H9 (cell line): ENCODE measurements around the gene NKD2. TPM values are rescaled to one million over a fixed set of nuclear protein-coding genes. Genes with fewer than 3 reads are reported as not detected.

Source experiments
- DNase-seq: peaks from one replicate; pipeline ENCODE4 v3.0.0-alpha.2; 2017
- H2AFZ ChIP-seq: one replicate; pipeline ENCODE4 v1.6.1; 2013; ENCODE audit warnings: mild to moderate bottlenecking, low read length, control low read depth, moderate library complexity
- H2AK5ac ChIP-seq: 2 replicates; pipeline ENCODE4 v1.6.1; 2013; ENCODE audit warnings: low read length, control low read depth, mixed read lengths; ENCODE audit not compliant: insufficient read length
- H2BK120ac ChIP-seq: one replicate; pipeline ENCODE4 v1.6.1; 2013; ENCODE audit warnings: low read depth, mild to moderate bottlenecking, low read length, control low read depth, inconsistent platforms; ENCODE audit not compliant: poor library complexity, severe bottlenecking
- H2BK12ac ChIP-seq: 2 replicates; pipeline ENCODE4 v1.6.1; 2013; ENCODE audit warnings: low read length, control low read depth, mixed read lengths, low read depth; ENCODE audit not compliant: insufficient read length
- H2BK15ac ChIP-seq: 2 replicates; pipeline ENCODE4 v1.6.1; 2013; ENCODE audit warnings: low read depth, low read length, control low read depth
- H2BK20ac ChIP-seq: one replicate; pipeline ENCODE4 v1.6.1; 2013; ENCODE audit warnings: low read depth, mild to moderate bottlenecking, low read length, control low read depth, inconsistent platforms; ENCODE audit not compliant: poor library complexity, severe bottlenecking
- H2BK5ac ChIP-seq: 2 replicates; pipeline ENCODE4 v1.6.1; 2013; ENCODE audit warnings: low read length, control low read depth, mixed read lengths; ENCODE audit not compliant: insufficient read length
- H3K14ac ChIP-seq: 2 replicates; pipeline ENCODE4 v1.6.1; 2013; ENCODE audit warnings: low read length, control low read depth; ENCODE audit not compliant: insufficient read depth
- H3K18ac ChIP-seq: 2 replicates; pipeline ENCODE4 v1.6.1; 2013; ENCODE audit warnings: low read depth, mild to moderate bottlenecking, mixed read lengths, low read length, control low read depth; ENCODE audit not compliant: insufficient read length
- H3K23ac ChIP-seq: 2 replicates; pipeline ENCODE4 v1.6.1; 2013; ENCODE audit warnings: low read length, control low read depth, mixed read lengths, low read depth; ENCODE audit not compliant: insufficient read length
- H3K23me2 ChIP-seq: 2 replicates; pipeline ENCODE4 v1.6.1; 2013; ENCODE audit warnings: low read depth, mild to moderate bottlenecking, mixed read lengths, low read length, control low read depth; ENCODE audit not compliant: insufficient read length, poor library complexity, severe bottlenecking
- H3K27ac ChIP-seq: 2 replicates; pipeline ENCODE4 v1.5.1; 2013; ENCODE audit warnings: low read length, control low read depth, mixed read lengths, low read depth; ENCODE audit not compliant: insufficient read length
- H3K27me3 ChIP-seq: 2 replicates; pipeline ENCODE4 v1.6.1; 2013; ENCODE audit warnings: low read length, control low read depth, inconsistent platforms; ENCODE audit not compliant: insufficient read depth
- H3K4ac ChIP-seq: 2 replicates; pipeline ENCODE4 v1.6.1; 2013; ENCODE audit warnings: low read depth, mild to moderate bottlenecking, control low read depth, inconsistent platforms, low read length, moderate library complexity
- H3K4me1 ChIP-seq: 2 replicates; pipeline ENCODE4 v1.6.1; 2013; ENCODE audit warnings: low read length, control low read depth, inconsistent platforms; ENCODE audit not compliant: insufficient read depth
- H3K4me2 ChIP-seq: 2 replicates; pipeline ENCODE4 v1.6.1; 2013; ENCODE audit warnings: low read length, control low read depth, mixed read lengths; ENCODE audit not compliant: insufficient read length, insufficient read depth
- H3K56ac ChIP-seq: 2 replicates; pipeline ENCODE4 v1.6.1; 2013; ENCODE audit warnings: low read depth, mild to moderate bottlenecking, mixed read lengths, low read length, control low read depth; ENCODE audit not compliant: insufficient read length
- H3K79me1 ChIP-seq: 2 replicates; pipeline ENCODE4 v1.6.1; 2013; ENCODE audit warnings: low read depth, mild to moderate bottlenecking, moderate library complexity, low read length, control low read depth, inconsistent platforms; ENCODE audit not compliant: insufficient read depth, poor library complexity, severe bottlenecking
- H3K79me2 ChIP-seq: 2 replicates; pipeline ENCODE4 v1.6.1; 2013; ENCODE audit warnings: low read length, control low read depth, inconsistent platforms; ENCODE audit not compliant: insufficient read depth
- H3K9ac ChIP-seq: 2 replicates; pipeline ENCODE4 v1.6.1; 2013; ENCODE audit warnings: low read length, control low read depth, mixed read lengths; ENCODE audit not compliant: insufficient read length; ENCODE audit errors: extremely low read depth
- H3K9me3 ChIP-seq: one replicate; pipeline ENCODE4 v1.6.1; 2013; ENCODE audit warnings: low read depth, low read length, inconsistent platforms; ENCODE audit not compliant: control insufficient read depth
- H3T11ph ChIP-seq: one replicate; pipeline ENCODE4 v1.6.1; 2013; ENCODE audit warnings: mild to moderate bottlenecking, low read length, control low read depth, inconsistent platforms
- H4K20me1 ChIP-seq: one replicate; pipeline ENCODE4 v1.6.1; 2013; ENCODE audit not compliant: control insufficient read depth, insufficient read length, insufficient read depth
- H4K5ac ChIP-seq: 2 replicates; pipeline ENCODE4 v1.6.1; 2013; ENCODE audit warnings: low read depth, mild to moderate bottlenecking, mixed read lengths, low read length, control low read depth; ENCODE audit not compliant: insufficient read length
- H4K8ac ChIP-seq: replicated peaks from 2 replicates; pipeline ENCODE4 v1.6.1; 2013; ENCODE audit warnings: low read length, control low read depth, mixed read lengths, low read depth; ENCODE audit not compliant: insufficient read length
- H4K91ac ChIP-seq: 2 replicates; pipeline ENCODE4 v1.6.1; 2013; ENCODE audit warnings: low read depth, mild to moderate bottlenecking, moderate library complexity, mixed read lengths, low read length, control low read depth; ENCODE audit not compliant: insufficient read length
- H3K27ac Mint-ChIP-seq, 3 experiments: 2 replicates in 2 of 3; 3 replicates in 1 of 3; pipeline ENCODE4 v1.8.0; 2020 to 2021; ENCODE audit warnings: mixed read lengths in 3 of 3, mild to moderate bottlenecking in 1 of 3, moderate library complexity in 1 of 3
- H3K27me3 Mint-ChIP-seq: 2 replicates; pipeline ENCODE4 v1.8.0; 2021; ENCODE audit warnings: low read depth, mild to moderate bottlenecking, moderate library complexity, mixed read lengths
- H3K36me3 Mint-ChIP-seq, 3 experiments: 2 replicates in 2 of 3; 3 replicates in 1 of 3; pipeline ENCODE4 v1.8.0; 2020 to 2021; ENCODE audit warnings: low read depth in 3 of 3, mixed read lengths in 3 of 3; ENCODE audit not compliant: insufficient read depth in 1 of 3
- H3K4me1 Mint-ChIP-seq, 2 experiments: 2 replicates each; pipeline ENCODE4 v1.8.0; 2020; ENCODE audit warnings: mixed read lengths in 2 of 2
- H3K4me3 Mint-ChIP-seq, 2 experiments: 2 replicates in 1 of 2; 3 replicates in 1 of 2; pipeline ENCODE4 v1.8.0; 2020 to 2021; ENCODE audit warnings: mild to moderate bottlenecking in 2 of 2, mixed read lengths in 2 of 2, moderate library complexity in 1 of 2
- H3K9me3 Mint-ChIP-seq, 2 experiments: 2 replicates in 1 of 2; 3 replicates in 1 of 2; pipeline ENCODE4 v1.8.0; 2020; ENCODE audit warnings: mild to moderate bottlenecking in 2 of 2, mixed read lengths in 2 of 2, moderate library complexity in 1 of 2
- CTCF ChIP-seq: fragments of 200-600 bp; sonication (generic); conservative IDR thresholded peaks from 3 replicates; pipeline ENCODE4 v1.8.0; 2021; ENCODE audit warnings: antibody characterized with exemption, mild to moderate bottlenecking
- WGBS: extraction: QIAGEN DNeasy Blood & Tissue Kit; methylation state at CpG from one replicate; pipeline ENCODE4 v1.1.7; 2013; ENCODE audit warnings: missing lambda C conversion rate, low lambda C conversion rate, mixed read lengths; ENCODE audit not compliant: insufficient read length; ENCODE audit errors: extremely low coverage; 5-methylcytosine and 5-hydroxymethylcytosine counted together
- total RNA-seq: library from RNA; stranded (reverse); gene quantifications from 2 replicates; pipeline ENCODE4 v1.2.1, GENCODE V29; 2021

Gene NKD2
- total RNA-seq, 1 experiment from 2014 or later = 7.3 TPM

GRCh38 chr5:997001-997474 lies 11.6 kb upstream of the NKD2 start:
- no peak overlapping the region for H2BK20ac ChIP-seq
- no peak overlapping the region for H2BK120ac ChIP-seq
- H2BK15ac ChIP-seq = no peak overlapping the region
- no peaks in the 10 kb centered on the region for H3K79me1 ChIP-seq
- DNase-seq = peak; percentile 53
- H4K20me1 ChIP-seq = peaks cover 2% of the 10 kb centered on the region
- TF ChIP-seq CTCF = no peak
- H3K4me1 ChIP-seq = no peaks in the 10 kb centered on the region
- peak overlapping the region in 1 of 3 experiments; percentile 30; a peak in 1 of 7 replicates for H3K27ac Mint-ChIP-seq
- no peaks in the 10 kb centered on the region for H3K9me3 ChIP-seq
- H3K9me3 Mint-ChIP-seq = no peaks in the 10 kb centered on the region
- no peaks in the 10 kb centered on the region for H3K23me2 ChIP-seq
- H3K23ac ChIP-seq = no peak overlapping the region
- H2AFZ ChIP-seq = no peak overlapping the region
- no peak overlapping the region for H3K4me3 Mint-ChIP-seq
- no peak overlapping the region for H3T11ph ChIP-seq
- H2AK5ac ChIP-seq = no peak overlapping the region
- WGBS = no CpG with 5 or more reads among the region's 4 CpGs
- no peak overlapping the region for H3K4ac ChIP-seq
- H3K79me2 ChIP-seq = no peaks in the 10 kb centered on the region
- no peak overlapping the region for H3K18ac ChIP-seq
- no peak overlapping the region for H2BK12ac ChIP-seq
- H4K91ac ChIP-seq = no peak overlapping the region
- no peak overlapping the region for H4K5ac ChIP-seq
- H3K36me3 Mint-ChIP-seq = no peaks in the 10 kb centered on the region
- no peak overlapping the region for H4K8ac ChIP-seq
- H3K9ac ChIP-seq = no peak overlapping the region
- H3K4me2 ChIP-seq = no peak overlapping the region
- no peak overlapping the region for H3K14ac ChIP-seq
- H3K56ac ChIP-seq = no peak overlapping the region
- peaks cover 16% of the 10 kb centered on the region for H3K27me3 Mint-ChIP-seq
- H3K27ac ChIP-seq = no peak overlapping the region
- H3K27me3 ChIP-seq = no peaks in the 10 kb centered on the region
- H2BK5ac ChIP-seq = no peak overlapping the region
- peaks cover 7 to 10% of the 10 kb centered on the region in 2 experiments for H3K4me1 Mint-ChIP-seq
